Esophagus muscularis mucosa (tissue), 4 donors: ENCODE measurements around the gene VDR.

Experiments
- EP300 ChIP-seq: sonication (generic); formaldehyde crosslinking; IDR thresholded peaks from one replicate; pipeline ENCODE4 v1.6.1; 2017; ENCODE audit warnings: antibody characterized with exemption
- POLR2A ChIP-seq: fragments of 450-650 bp; IDR thresholded peaks from one replicate; pipeline ENCODE4 v1.6.1; 2017; ENCODE audit warnings: antibody characterized with exemption, moderate library complexity, mild to moderate bottlenecking, low read depth
- POLR2AphosphoS5 ChIP-seq, 2 donors: sonication (generic); formaldehyde crosslinking; IDR thresholded peaks; one replicate each; pipeline ENCODE4 v1.6.1; 2017; ENCODE audit warnings: antibody characterized with exemption in 2 of 2
- TF ChIP-seq, protein P1 (sequence below), 3 experiments: fragments of 200-600 bp in 2 of 3; fragments of 450-650 bp in 1 of 3; sonication (generic) in 2 of 3; IDR thresholded peaks; one replicate each; pipeline ENCODE4 v1.5.1; 2017 to 2019; ENCODE audit warnings: antibody characterized with exemption in 3 of 3, mild to moderate bottlenecking in 2 of 3, moderate library complexity in 1 of 3

DNA sequence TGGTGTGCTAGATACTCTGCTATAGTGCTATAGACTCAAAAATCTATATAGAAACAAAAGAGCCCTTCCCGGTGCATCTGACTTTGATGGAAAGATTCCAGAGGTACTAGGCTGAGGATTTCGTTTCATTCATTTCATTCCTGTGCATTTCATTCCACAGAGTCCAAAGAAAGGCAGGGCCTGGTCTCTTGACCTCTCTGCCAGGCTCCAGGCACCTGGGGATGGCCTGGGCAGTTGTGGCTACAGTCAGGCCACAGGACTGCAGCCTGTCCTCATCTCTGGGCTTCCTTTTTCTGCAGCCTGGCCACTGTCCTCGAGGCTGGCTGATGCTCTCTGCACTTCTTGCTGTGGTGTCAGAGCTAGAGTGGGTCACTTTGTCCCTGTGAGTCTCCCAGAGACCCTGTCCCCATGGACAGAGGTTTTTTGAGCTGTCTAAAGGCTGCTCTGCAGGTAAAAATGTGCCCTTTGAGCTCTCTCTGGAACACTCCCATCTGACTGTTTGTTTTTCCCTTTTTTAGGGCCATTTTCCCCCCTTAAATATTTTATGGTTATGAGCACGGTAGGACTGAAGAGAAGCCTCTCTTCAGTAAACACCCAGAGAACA lies 3.2 kb upstream of the VDR start:
- TF ChIP-seq, protein P1, sequence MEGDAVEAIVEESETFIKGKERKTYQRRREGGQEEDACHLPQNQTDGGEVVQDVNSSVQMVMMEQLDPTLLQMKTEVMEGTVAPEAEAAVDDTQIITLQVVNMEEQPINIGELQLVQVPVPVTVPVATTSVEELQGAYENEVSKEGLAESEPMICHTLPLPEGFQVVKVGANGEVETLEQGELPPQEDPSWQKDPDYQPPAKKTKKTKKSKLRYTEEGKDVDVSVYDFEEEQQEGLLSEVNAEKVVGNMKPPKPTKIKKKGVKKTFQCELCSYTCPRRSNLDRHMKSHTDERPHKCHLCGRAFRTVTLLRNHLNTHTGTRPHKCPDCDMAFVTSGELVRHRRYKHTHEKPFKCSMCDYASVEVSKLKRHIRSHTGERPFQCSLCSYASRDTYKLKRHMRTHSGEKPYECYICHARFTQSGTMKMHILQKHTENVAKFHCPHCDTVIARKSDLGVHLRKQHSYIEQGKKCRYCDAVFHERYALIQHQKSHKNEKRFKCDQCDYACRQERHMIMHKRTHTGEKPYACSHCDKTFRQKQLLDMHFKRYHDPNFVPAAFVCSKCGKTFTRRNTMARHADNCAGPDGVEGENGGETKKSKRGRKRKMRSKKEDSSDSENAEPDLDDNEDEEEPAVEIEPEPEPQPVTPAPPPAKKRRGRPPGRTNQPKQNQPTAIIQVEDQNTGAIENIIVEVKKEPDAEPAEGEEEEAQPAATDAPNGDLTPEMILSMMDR (IDR thresholded peaks at IDR 0.05): no peak
- TF ChIP-seq POLR2AphosphoS5 (IDR thresholded peaks at IDR 0.05) (no peak), POLR2A (no peak), EP300 (no peak)
